ENCODE results near the gene NLRP12. TPM values are rescaled to one million over a fixed set of nuclear protein-coding genes. Genes with fewer than 3 reads are reported as not detected.

The NLRP12 gene
- total RNA-seq, 6 donors from 2014 or later: 3.1 to 10.3 (median 6.7) TPM

- Histone ChIP-seq H3K4me3 (peak overlapping the region; percentile 60 to 95 (median 78)), H3K9me3 (no peaks in the 10 kb centered on the region), H3K27me3 (no peaks in the 10 kb centered on the region), H3K36me3 (peaks cover 4 to 33% (median 15%) of the 10 kb centered on the region in 4 donors), H3K27ac (peak overlapping the region; percentile 91 to 98 (median 96)), H3K4me1 (peaks cover 32 to 80% (median 47%) of the 10 kb centered on the region in 4 donors)
- ATAC-seq (ENCODE audit: low FRiP score in 2 of 2): peak; percentile 54 to 77
- 0 to 1% methylated on average over 1 to 19 of the region's 75 CpGs for WGBS, 2 donors
- DNase-seq: peak; percentile 90 to 98
- TF ChIP-seq EP300 (IDR thresholded peaks at IDR 0.05) (no peak), POLR2A (IDR thresholded peaks at IDR 0.05) (peak in 3 of 4 donors; percentile 35 to 67 (median 63)), POLR2AphosphoS5 (IDR thresholded peaks at IDR 0.05) (peak; percentile 71 to 72), CTCF (IDR thresholded peaks at IDR 0.05) (peak; percentile 48 to 88 (median 67))
Observed at GRCh38 chr19:53868892-53869804, 45.0 kb upstream of the NLRP12 start.

GRCh38 chr19:53868091-53868891 is 44.2 kb upstream of the NLRP12 start:
- Histone ChIP-seq H3K4me3 (peak overlapping the region; percentile 60 to 95 (median 78)), H3K4me1 (peaks cover 31 to 71% (median 47%) of the 10 kb centered on the region in 4 donors), H3K9me3 (no peaks in the 10 kb centered on the region), H3K27ac (peak overlapping the region; percentile 91 to 98 (median 96)), H3K27me3 (no peaks in the 10 kb centered on the region), H3K36me3 (peaks cover 0 to 24% (median 7%) of the 10 kb centered on the region in 4 donors)
- ATAC-seq (ENCODE audit: low FRiP score in 2 of 2) (peak; percentile 32 to 47), DNase-seq (peak; percentile 66 to 89)
- 0% methylated on average over 19 to 32 of the region's 37 CpGs for WGBS, 2 donors
- TF ChIP-seq EP300 (IDR thresholded peaks at IDR 0.05): no peak
- peak in 1 of 2 donors; percentile 10 for TF ChIP-seq POLR2AphosphoS5 (IDR thresholded peaks at IDR 0.05)

GRCh38 chr19:53867225-53868090 is 43.3 kb upstream of the NLRP12 start, which contains the start of gene MYADM:
MYADM (plus strand) TSS chr19:53867883; CDS start chr19:53873530, 5,647 bp downstream.
- Histone ChIP-seq H3K27me3 (no peaks in the 10 kb centered on the region), H3K4me1 (peaks cover 30 to 64% (median 44%) of the 10 kb centered on the region in 4 donors), H3K27ac (peak within 1 kb of the TSS; percentile 91 to 98 (median 96)), H3K36me3 (peaks cover 0 to 16% (median 3%) of the 10 kb centered on the region in 4 donors), H3K9me3 (no peaks in the 10 kb centered on the region), H3K4me3 (peak within 1 kb of the TSS; percentile 60 to 95 (median 78))
- DNase-seq (peak; percentile 98 to 100), ATAC-seq (ENCODE audit: low FRiP score in 2 of 2) (peak; percentile 76 to 97)
- TF ChIP-seq POLR2A (IDR thresholded peaks at IDR 0.05) (peak; percentile 21 to 91 (median 68)), POLR2AphosphoS5 (IDR thresholded peaks at IDR 0.05) (peak; percentile 78 to 93), EP300 (IDR thresholded peaks at IDR 0.05) (peak in 3 of 4 donors; percentile 23 to 83 (median 56)), CTCF (IDR thresholded peaks at IDR 0.05) (no peak)
- 3 to 9% methylated on average over 12 to 19 of the region's 37 CpGs for WGBS, 2 donors

GRCh38 chr19:53866865-53867224 is 42.7 kb upstream of the NLRP12 start:
- H3K4me1 ChIP-seq: peaks cover 27 to 57% (median 42%) of the 10 kb centered on the region in 4 donors
- WGBS, 2 donors: 46 to 59% methylated on average over 10 to 14 of the region's 14 CpGs
- no peaks in the 10 kb centered on the region for H3K27me3 ChIP-seq
- H3K9me3 ChIP-seq: no peaks in the 10 kb centered on the region
- DNase-seq (peak in 1 of 2 donors; percentile 75), ATAC-seq (ENCODE audit: low FRiP score in 2 of 2) (no peak)
- H3K36me3 ChIP-seq: peaks cover 0 to 10% (median 2%) of the 10 kb centered on the region in 4 donors
- H3K4me3 ChIP-seq: peak overlapping the region; percentile 10 to 83 (median 66)
- TF ChIP-seq CTCF (IDR thresholded peaks at IDR 0.05) (no peak), POLR2AphosphoS5 (IDR thresholded peaks at IDR 0.05) (no peak), POLR2A (IDR thresholded peaks at IDR 0.05) (no peak), EP300 (IDR thresholded peaks at IDR 0.05) (no peak)
- peak overlapping the region; percentile 91 to 98 (median 96) for H3K27ac ChIP-seq

Data from upper lobe of left lung (tissue), 6 donors.